Brain microvascular endothelial cell (primary cell): ENCODE results near the gene CYRIA.

Experiments
- DNase-seq: peaks from one replicate; pipeline ENCODE4 v3.0.0-alpha.2; 2020
- H3K27ac ChIP-seq: fragments of 250-450 bp; sonication (Bioruptor Pico); 2 replicates; pipeline ENCODE4 v1.5.1; 2020; ENCODE audit warnings: mild to moderate bottlenecking, moderate library complexity
- H3K27me3 ChIP-seq: fragments of 250-450 bp; sonication (Bioruptor Pico); replicated peaks from 2 replicates; pipeline ENCODE4 v1.5.1; 2020; ENCODE audit warnings: mild to moderate bottlenecking
- H3K36me3 ChIP-seq: fragments of 250-450 bp; sonication (Bioruptor Pico); replicated peaks from 2 replicates; pipeline ENCODE4 v1.5.1; 2020; ENCODE audit warnings: mild to moderate bottlenecking
- H3K4me3 ChIP-seq: 2 replicates; pipeline ENCODE4 v1.5.1; 2011; ENCODE audit warnings: low read depth, mild to moderate bottlenecking, control low read depth, low read length, moderate library complexity
- in situ Hi-C: cut with HindIII; loops from 2 replicates; pipeline ENCODE4 v1.10.0; 2017; ENCODE audit warnings: low sequenced_read_pairs, low pct_ligation_motif_present
- TF ChIP-seq, protein P1 (sequence below): IDR thresholded peaks from 2 replicates; pipeline ENCODE4 v1.5.1; 2011; ENCODE audit warnings: low read depth, mild to moderate bottlenecking, moderate library complexity, low read length, control low read depth, inconsistent platforms; ENCODE audit errors: missing control alignments

Gene CYRIA

DNA sequence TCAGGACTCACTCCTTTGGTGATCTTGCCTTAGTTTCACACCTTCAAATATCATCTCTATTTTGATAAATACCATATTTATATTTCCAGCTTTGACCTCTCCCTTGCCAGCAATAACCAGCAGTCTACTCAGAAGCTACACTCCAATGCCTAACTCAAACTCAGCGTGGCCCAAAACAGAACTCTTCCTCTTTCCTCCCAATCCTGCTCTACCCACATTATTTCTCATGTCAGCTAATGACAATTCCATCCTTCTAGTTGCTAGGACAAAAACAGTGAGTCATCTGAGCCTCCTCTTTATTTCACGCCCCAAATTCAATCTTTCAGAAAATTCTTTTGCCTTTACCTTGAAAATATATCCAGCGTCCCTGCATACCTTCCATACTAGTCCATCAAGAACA, 23.5 kb downstream of the CYRIA start:
- DNase-seq: no peak
- in situ Hi-C loops: no loop called here
- TF ChIP-seq, protein P1, sequence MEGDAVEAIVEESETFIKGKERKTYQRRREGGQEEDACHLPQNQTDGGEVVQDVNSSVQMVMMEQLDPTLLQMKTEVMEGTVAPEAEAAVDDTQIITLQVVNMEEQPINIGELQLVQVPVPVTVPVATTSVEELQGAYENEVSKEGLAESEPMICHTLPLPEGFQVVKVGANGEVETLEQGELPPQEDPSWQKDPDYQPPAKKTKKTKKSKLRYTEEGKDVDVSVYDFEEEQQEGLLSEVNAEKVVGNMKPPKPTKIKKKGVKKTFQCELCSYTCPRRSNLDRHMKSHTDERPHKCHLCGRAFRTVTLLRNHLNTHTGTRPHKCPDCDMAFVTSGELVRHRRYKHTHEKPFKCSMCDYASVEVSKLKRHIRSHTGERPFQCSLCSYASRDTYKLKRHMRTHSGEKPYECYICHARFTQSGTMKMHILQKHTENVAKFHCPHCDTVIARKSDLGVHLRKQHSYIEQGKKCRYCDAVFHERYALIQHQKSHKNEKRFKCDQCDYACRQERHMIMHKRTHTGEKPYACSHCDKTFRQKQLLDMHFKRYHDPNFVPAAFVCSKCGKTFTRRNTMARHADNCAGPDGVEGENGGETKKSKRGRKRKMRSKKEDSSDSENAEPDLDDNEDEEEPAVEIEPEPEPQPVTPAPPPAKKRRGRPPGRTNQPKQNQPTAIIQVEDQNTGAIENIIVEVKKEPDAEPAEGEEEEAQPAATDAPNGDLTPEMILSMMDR: no peak
- Histone ChIP-seq H3K27me3 (no peaks in the 10 kb centered on the region), H3K27ac (no peak overlapping the region), H3K4me3 (no peak overlapping the region), H3K36me3 (no peaks in the 10 kb centered on the region)

DNA sequence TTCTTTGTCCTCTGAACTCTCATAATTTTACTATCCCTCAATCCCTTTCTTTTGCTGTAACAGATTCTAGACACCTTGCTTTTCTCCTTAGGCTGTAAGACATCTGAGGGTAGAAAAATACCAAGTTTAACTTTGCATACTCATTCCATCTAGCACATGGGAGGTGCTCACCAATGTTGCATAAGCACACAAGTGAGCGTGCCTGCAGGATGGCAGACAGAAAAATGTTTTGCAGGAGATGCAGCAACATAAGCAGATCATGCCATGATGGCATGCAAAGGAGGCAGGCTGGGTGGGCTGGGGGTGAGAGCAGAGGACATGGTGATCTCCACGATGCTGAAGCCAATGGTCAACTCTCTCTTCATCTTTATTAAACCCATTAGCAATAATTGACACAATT, 24.1 kb downstream of the CYRIA start:
- Histone ChIP-seq H3K4me3 (no peak overlapping the region), H3K27ac (no peak overlapping the region), H3K27me3 (no peaks in the 10 kb centered on the region), H3K36me3 (no peaks in the 10 kb centered on the region)
- TF ChIP-seq, protein P1: no peak
- no peak for DNase-seq
- in situ Hi-C loops: no loop called here

GRCh38 chr2:16640867-16641266, 24.8 kb downstream of the CYRIA start:
- Histone ChIP-seq H3K4me3 (no peak overlapping the region), H3K36me3 (no peaks in the 10 kb centered on the region), H3K27ac (no peak overlapping the region), H3K27me3 (no peaks in the 10 kb centered on the region)
- TF ChIP-seq, protein P1: no peak
- no peak for DNase-seq
- in situ Hi-C loops: no loop called here

DNA sequence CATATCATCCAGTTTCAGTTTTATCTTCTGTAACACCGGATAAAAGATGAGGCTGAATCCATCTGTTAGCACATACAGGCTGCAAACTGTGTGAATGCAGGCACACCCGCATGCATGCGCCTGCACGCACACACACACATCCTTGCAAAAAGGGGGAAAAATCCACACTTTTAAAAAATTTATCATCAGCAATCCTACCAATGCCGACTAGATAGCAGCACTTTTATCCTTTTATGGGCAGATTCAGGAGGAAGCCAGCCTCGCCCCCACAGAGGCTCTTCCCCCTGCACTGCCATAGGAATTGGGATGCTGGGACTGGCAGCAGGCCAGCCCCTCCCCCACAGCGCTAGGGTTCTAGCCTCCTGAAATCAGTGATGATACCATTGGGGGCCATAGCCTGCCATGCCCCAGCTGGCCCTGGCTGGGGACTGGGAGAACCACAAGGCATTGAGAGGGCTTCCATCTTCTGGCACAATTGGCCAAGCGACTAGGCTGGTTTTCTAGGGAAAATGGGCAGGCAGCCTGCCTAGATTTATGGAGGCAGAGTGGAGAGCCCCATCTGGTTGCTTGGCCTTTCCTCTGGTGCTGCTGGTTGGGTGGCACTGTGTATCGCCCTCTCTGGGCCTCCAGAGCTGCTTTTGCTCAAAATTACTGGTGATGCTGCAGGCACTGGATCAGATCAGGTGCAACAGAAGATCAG, 25.5 kb downstream of the CYRIA start:
- H3K36me3 ChIP-seq: no peaks in the 10 kb centered on the region
- no peak overlapping the region for H3K4me3 ChIP-seq
- TF ChIP-seq, protein P1: no peak
- in situ Hi-C loops: no loop called here
- H3K27ac ChIP-seq: no peak overlapping the region
- DNase-seq: no peak
- H3K27me3 ChIP-seq: no peaks in the 10 kb centered on the region

DNA sequence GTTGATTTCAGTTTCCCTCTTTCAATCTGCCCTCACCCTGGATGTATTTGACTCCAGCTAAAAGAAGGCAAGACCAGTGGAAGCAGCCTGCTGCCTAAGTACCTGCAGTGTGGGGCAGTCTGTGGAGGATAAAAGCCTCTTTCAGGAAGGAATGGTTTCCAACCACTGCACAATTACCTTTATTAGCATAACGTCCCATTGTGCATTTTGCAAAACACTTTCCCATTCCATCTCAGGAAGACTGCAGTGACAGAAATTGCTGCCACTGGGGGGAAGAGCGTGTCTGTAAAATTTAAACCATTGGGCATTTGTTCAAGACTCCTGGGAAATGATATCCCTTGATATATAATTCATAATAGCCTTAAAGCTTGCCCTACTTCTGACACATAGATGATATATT, 26.2 kb downstream of the CYRIA start:
- Histone ChIP-seq H3K27ac (no peak overlapping the region), H3K27me3 (no peaks in the 10 kb centered on the region), H3K36me3 (no peaks in the 10 kb centered on the region), H3K4me3 (no peak overlapping the region)
- no peak for DNase-seq
- in situ Hi-C loops: no loop called here
- TF ChIP-seq, protein P1: peak; percentile 11

DNA sequence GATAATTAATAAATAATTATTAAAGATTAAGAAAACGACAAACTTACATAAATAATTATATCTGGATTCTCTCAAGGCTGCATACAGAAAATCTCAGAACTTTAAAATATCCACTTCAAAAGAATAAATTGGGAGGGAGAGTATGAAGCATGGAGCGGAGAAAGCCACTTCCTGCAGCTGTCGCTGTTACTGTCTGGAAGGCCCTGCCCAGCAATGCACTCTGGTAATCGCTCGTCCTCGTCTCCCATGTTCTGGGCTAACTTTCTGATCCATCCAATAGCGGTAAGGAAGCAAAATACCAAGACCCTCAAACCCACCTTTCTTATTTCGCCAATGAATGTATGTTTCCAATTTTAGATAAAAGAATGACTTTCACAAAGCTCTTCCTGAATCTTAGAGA, 26.7 kb downstream of the CYRIA start:
- in situ Hi-C loops: no loop called here
- Histone ChIP-seq H3K4me3 (no peak overlapping the region), H3K27me3 (no peaks in the 10 kb centered on the region), H3K27ac (no peak overlapping the region), H3K36me3 (no peaks in the 10 kb centered on the region)
- TF ChIP-seq, protein P1: no peak
- no peak for DNase-seq
